Neuronal stem cell (in vitro differentiated cells): ENCODE data around the gene FASTKD1.
"Not testable (repeated sequence)": the region's sequence is repeated elsewhere in the genome, so short reads cannot be mapped to it uniquely, and the experiment has no call there.

Experiments
- DNase-seq: peaks from one replicate; pipeline ENCODE4 v3.0.0-alpha.2; 2013; ENCODE audit warnings: low spot score
- H2AFZ ChIP-seq: one replicate; pipeline ENCODE4 v1.6.1; 2013; ENCODE audit warnings: mild to moderate bottlenecking, low read length, inconsistent platforms
- H2AK5ac ChIP-seq: 2 replicates; pipeline ENCODE4 v1.6.1; 2013; ENCODE audit warnings: low read depth, mild to moderate bottlenecking, inconsistent platforms, low read length, moderate library complexity, mixed read lengths
- H2BK120ac ChIP-seq: 2 replicates; pipeline ENCODE4 v1.6.1; 2013; ENCODE audit warnings: low read depth, mild to moderate bottlenecking, inconsistent platforms, low read length, moderate library complexity, mixed read lengths
- H2BK12ac ChIP-seq: one replicate; pipeline ENCODE4 v1.6.1; 2013; ENCODE audit warnings: low read length, inconsistent platforms
- H2BK15ac ChIP-seq: 2 replicates; pipeline ENCODE4 v1.6.1; 2013; ENCODE audit warnings: mild to moderate bottlenecking, low read length, inconsistent platforms, mixed read lengths
- H2BK5ac ChIP-seq: one replicate; pipeline ENCODE4 v1.6.1; 2013; ENCODE audit warnings: inconsistent platforms, mild to moderate bottlenecking, low read length, moderate library complexity
- H3K14ac ChIP-seq: one replicate; pipeline ENCODE4 v1.6.1; 2013; ENCODE audit warnings: low read length, inconsistent platforms
- H3K18ac ChIP-seq: 2 replicates; pipeline ENCODE4 v1.6.1; 2013; ENCODE audit warnings: low read length, inconsistent platforms
- H3K23ac ChIP-seq: 2 replicates; pipeline ENCODE4 v1.6.1; 2013; ENCODE audit warnings: low read depth, mild to moderate bottlenecking, mixed read lengths, low read length, inconsistent platforms; ENCODE audit not compliant: poor library complexity
- H3K27ac ChIP-seq: replicated peaks from 3 replicates; pipeline ENCODE4 v1.5.1; 2013; ENCODE audit warnings: low read length, inconsistent platforms
- H3K27me3 ChIP-seq, 3 experiments: 2 replicates each; pipeline ENCODE4 v1.6.1; 2013; ENCODE audit warnings: low read length in 3 of 3, mild to moderate bottlenecking in 2 of 3, inconsistent platforms in 1 of 3, low read depth in 1 of 3, mixed read lengths in 1 of 3, moderate library complexity in 1 of 3; ENCODE audit not compliant: control insufficient read depth in 3 of 3, insufficient read depth in 3 of 3
- H3K36me3 ChIP-seq, 2 donors: replicated peaks in 1 of 2; 2 replicates each; pipeline ENCODE4 v1.6.1; 2013; ENCODE audit warnings: low read length in 2 of 2; ENCODE audit not compliant: control insufficient read depth in 2 of 2, insufficient read depth in 2 of 2
- H3K4ac ChIP-seq: 2 replicates; pipeline ENCODE4 v1.6.1; 2013; ENCODE audit warnings: inconsistent platforms, mild to moderate bottlenecking, low read length, moderate library complexity
- H3K4me1 ChIP-seq, 2 donors: 1 replicate in 1 of 2; 2 replicates in 1 of 2; pipeline ENCODE4 v1.6.1; 2013; ENCODE audit warnings: low read length in 2 of 2, low read depth in 1 of 2; ENCODE audit not compliant: control insufficient read depth in 2 of 2, insufficient read depth in 1 of 2
- H3K4me2 ChIP-seq: one replicate; pipeline ENCODE4 v1.6.1; 2013; ENCODE audit warnings: mild to moderate bottlenecking, low read length, inconsistent platforms; ENCODE audit not compliant: insufficient read depth, poor library complexity, severe bottlenecking
- H3K4me3 ChIP-seq, 2 donors: 2 replicates each; pipeline ENCODE4 v1.5.1; 2013; ENCODE audit warnings: low read length in 2 of 2, mild to moderate bottlenecking in 2 of 2, inconsistent platforms in 1 of 2, moderate library complexity in 1 of 2
- H3K79me1 ChIP-seq: one replicate; pipeline ENCODE4 v1.6.1; 2013; ENCODE audit warnings: low read depth, mild to moderate bottlenecking, inconsistent platforms, low read length, moderate library complexity
- H3K9ac ChIP-seq: one replicate; pipeline ENCODE4 v1.6.1; 2013; ENCODE audit warnings: mild to moderate bottlenecking, low read depth, low read length, inconsistent platforms; ENCODE audit not compliant: poor library complexity
- H3K9me3 ChIP-seq, 2 donors: replicated peaks in 1 of 2; 2 replicates each; pipeline versions ENCODE3 to v1.6.1; 2013; ENCODE audit warnings: low read length in 2 of 2, mild to moderate bottlenecking in 2 of 2, inconsistent platforms in 1 of 2, low read depth in 1 of 2, mixed read lengths in 1 of 2, moderate library complexity in 1 of 2; ENCODE audit not compliant: control insufficient read depth in 2 of 2, insufficient read depth in 1 of 2
- H4K8ac ChIP-seq: one replicate; pipeline ENCODE4 v1.6.1; 2013; ENCODE audit warnings: low read depth, mild to moderate bottlenecking, inconsistent platforms, low read length, moderate library complexity
- H4K91ac ChIP-seq: one replicate; pipeline ENCODE4 v1.6.1; 2013; ENCODE audit warnings: low read length, low read depth, mild to moderate bottlenecking, inconsistent platforms; ENCODE audit not compliant: poor library complexity
- WGBS, 2 donors: extraction: QIAGEN DNeasy Blood & Tissue Kit; methylation state at CpG; one replicate each; pipeline ENCODE4 v1.1.7; 2013; ENCODE audit warnings: missing lambda C conversion rate in 2 of 2, mixed read lengths in 1 of 2; ENCODE audit not compliant: insufficient read length in 2 of 2, insufficient replicate concordance in 1 of 2; ENCODE audit errors: extremely low coverage in 2 of 2; 5-methylcytosine and 5-hydroxymethylcytosine counted together

The FASTKD1 gene

GRCh38 chr2:169572189-169572588 is 1.5 kb downstream of the FASTKD1 start:
- H3K27ac ChIP-seq: no peak overlapping the region
- no peaks in the 10 kb centered on the region for H3K36me3 ChIP-seq
- H2BK5ac ChIP-seq: no peak overlapping the region
- no peak overlapping the region for H4K91ac ChIP-seq
- no peak overlapping the region for H2BK15ac ChIP-seq
- H2BK120ac ChIP-seq: no peak overlapping the region
- H2AK5ac ChIP-seq: no peak overlapping the region
- H3K4me2 ChIP-seq: no peak overlapping the region
- H2BK12ac ChIP-seq: no peak overlapping the region
- H3K18ac ChIP-seq: no peak overlapping the region
- no peak overlapping the region for H3K9ac ChIP-seq
- no peak overlapping the region for H3K14ac ChIP-seq
- no peak overlapping the region for H3K4ac ChIP-seq
- no peaks in the 10 kb centered on the region for H3K9me3 ChIP-seq
- H3K4me1 ChIP-seq: peaks cover 0 to 5% of the 10 kb centered on the region in 2 donors
- DNase-seq: no peak
- no peak overlapping the region for H2AFZ ChIP-seq
- no CpG with 5 or more reads among the region's 1 CpG for whole genome bisulfite sequencing, 2 donors
- no peaks in the 10 kb centered on the region for H3K27me3 ChIP-seq
- H4K8ac ChIP-seq: no peak overlapping the region
- peaks cover 1% of the 10 kb centered on the region for H3K79me1 ChIP-seq
- H3K4me3 ChIP-seq: no peak overlapping the region
- no peak overlapping the region for H3K23ac ChIP-seq

GRCh38 chr2:169571571-169571970 is 2.1 kb downstream of the FASTKD1 start:
- Histone ChIP-seq H3K23ac (no peak overlapping the region), H3K79me1 (peaks cover 1% of the 10 kb centered on the region), H2AFZ (no peak overlapping the region), H2BK12ac (no peak overlapping the region), H2BK15ac (no peak overlapping the region), H3K9me3 (no peaks in the 10 kb centered on the region), H3K9ac (no peak overlapping the region), H3K27me3 (no peaks in the 10 kb centered on the region), H3K4me2 (no peak overlapping the region), H4K8ac (no peak overlapping the region), H3K4me1 (peaks cover 0 to 5% of the 10 kb centered on the region in 2 donors), H3K4ac (no peak overlapping the region), H2AK5ac (no peak overlapping the region), H4K91ac (no peak overlapping the region), H3K18ac (no peak overlapping the region), H3K27ac (no peak overlapping the region), H2BK5ac (no peak overlapping the region), H3K4me3 (no peak overlapping the region), H2BK120ac (no peak overlapping the region), H3K36me3 (no peaks in the 10 kb centered on the region), H3K14ac (no peak overlapping the region)
- no peak for DNase-seq
- no CpG with 5 or more reads among the region's 3 CpGs for WGBS, 2 donors

GRCh38 chr2:169570752-169571151 is 2.9 kb downstream of the FASTKD1 start:
- not testable (repeated sequence) for H2BK120ac ChIP-seq, DNase-seq, H3K14ac ChIP-seq, H3K9ac ChIP-seq, H4K8ac ChIP-seq, H3K4me1 ChIP-seq, H4K91ac ChIP-seq, H3K4me2 ChIP-seq, H2BK5ac ChIP-seq, H2BK12ac ChIP-seq, H3K27ac ChIP-seq, H3K18ac ChIP-seq, H3K36me3 ChIP-seq, H3K23ac ChIP-seq, H3K9me3 ChIP-seq, H3K79me1 ChIP-seq, H2BK15ac ChIP-seq, H3K4me3 ChIP-seq, H3K27me3 ChIP-seq, H2AFZ ChIP-seq, H3K4ac ChIP-seq, H2AK5ac ChIP-seq
- no CpG with 5 or more reads among the region's 4 CpGs for WGBS, 2 donors

GRCh38 chr2:169569948-169570347 is 3.7 kb downstream of the FASTKD1 start:
- Histone ChIP-seq H3K23ac (no peak overlapping the region), H3K14ac (no peak overlapping the region), H3K27me3 (no peaks in the 10 kb centered on the region), H2BK120ac (no peak overlapping the region), H3K4me3 (no peak overlapping the region), H3K4me2 (no peak overlapping the region), H3K27ac (no peak overlapping the region), H4K8ac (no peak overlapping the region), H2AK5ac (no peak overlapping the region), H2BK12ac (no peak overlapping the region), H2AFZ (no peak overlapping the region), H3K9ac (no peak overlapping the region), H3K4ac (no peak overlapping the region), H3K9me3 (no peaks in the 10 kb centered on the region), H2BK15ac (no peak overlapping the region), H4K91ac (no peak overlapping the region), H3K4me1 (peaks cover 0 to 5% of the 10 kb centered on the region in 2 donors), H3K36me3 (peaks cover 0 to 4% of the 10 kb centered on the region in 2 donors), H2BK5ac (no peak overlapping the region), H3K79me1 (peaks cover 1% of the 10 kb centered on the region), H3K18ac (no peak overlapping the region)
- WGBS, 2 donors: 100% methylated on average over 2 of the region's 2 CpGs
- no peak for DNase-seq
